Stomach smooth muscle (tissue), 2 donors: Measurements from ENCODE around the gene TRPM3.

Experiments
- H3K27ac ChIP-seq: one replicate; pipeline ENCODE4 v1.7.0; 2013; ENCODE audit warnings: mild to moderate bottlenecking, low read length, inconsistent platforms
- H3K27me3 ChIP-seq, 2 donors: one replicate each; pipeline ENCODE4 v1.7.0; 2013; ENCODE audit warnings: low read length in 2 of 2; ENCODE audit not compliant: insufficient read depth in 2 of 2, control insufficient read depth in 1 of 2
- H3K36me3 ChIP-seq, 2 donors: one replicate each; pipeline ENCODE4 v1.7.0; 2013; ENCODE audit warnings: low read length in 2 of 2; ENCODE audit not compliant: control insufficient read depth in 2 of 2, insufficient read depth in 2 of 2
- H3K4me1 ChIP-seq: one replicate; pipeline ENCODE4 v1.7.0; 2013; ENCODE audit warnings: low read length; ENCODE audit not compliant: control insufficient read depth, insufficient read depth
- H3K4me3 ChIP-seq, 2 donors: one replicate each; pipeline ENCODE4 v1.7.0; 2013; ENCODE audit warnings: low read length in 2 of 2
- H3K9ac ChIP-seq, 2 donors: one replicate each; pipeline ENCODE4 v1.7.0; 2013; ENCODE audit warnings: low read length in 2 of 2, mild to moderate bottlenecking in 1 of 2
- H3K9me3 ChIP-seq, 2 donors: one replicate each; pipeline ENCODE4 v1.7.0; 2013; ENCODE audit warnings: low read length in 2 of 2; ENCODE audit not compliant: control insufficient read depth in 2 of 2
- donor health status: healthy.
- donor health status: Pancreatic carcinoma.

TRPM3 gene

DNA sequence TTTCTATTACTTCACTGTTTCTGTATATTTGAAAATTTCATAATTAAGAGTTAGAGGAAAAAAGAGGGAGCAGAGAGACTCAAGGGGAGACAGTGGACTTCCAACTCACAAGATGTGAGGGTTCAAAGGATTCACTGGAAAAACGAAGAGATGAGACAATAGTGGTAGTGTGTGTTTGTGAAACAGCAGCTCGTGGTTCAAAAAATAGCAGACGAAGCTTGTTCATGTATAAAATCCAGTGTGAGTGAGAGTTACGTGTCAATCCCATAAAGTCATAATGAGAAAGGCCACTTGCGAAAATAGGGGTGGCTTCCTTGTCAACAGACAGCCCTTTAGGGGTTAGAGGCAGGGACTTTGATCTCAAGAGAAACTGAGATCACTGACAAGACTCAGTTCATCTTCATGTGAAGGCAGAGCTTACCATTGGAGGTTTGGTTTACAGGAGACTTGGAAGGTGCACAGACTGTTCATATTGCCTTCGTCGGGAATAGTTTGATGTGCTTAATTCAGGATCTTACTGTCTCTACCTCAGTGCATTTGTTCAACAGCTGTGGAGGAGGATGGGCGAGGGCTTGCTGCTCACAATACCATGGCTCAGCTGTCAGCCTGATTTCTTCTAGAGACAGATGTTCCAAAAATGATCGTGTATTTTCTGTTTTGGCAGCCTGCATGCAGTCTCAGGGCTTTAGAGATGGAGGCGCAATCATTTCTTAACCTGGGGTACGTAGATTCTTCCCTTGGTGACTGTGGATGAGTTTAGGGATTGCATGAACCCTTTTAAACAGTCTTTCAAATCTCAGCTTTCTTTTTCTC lies 601.3 kb downstream of the TRPM3 start:
- H3K36me3 ChIP-seq = no peaks in the 10 kb centered on the region
- no peak overlapping the region for H3K4me3 ChIP-seq
- no peaks in the 10 kb centered on the region for H3K27me3 ChIP-seq
- no peak overlapping the region for H3K27ac ChIP-seq
- H3K4me1 ChIP-seq = no peaks in the 10 kb centered on the region
- no peak overlapping the region for H3K9ac ChIP-seq
- peaks cover 0 to 2% of the 10 kb centered on the region in 2 donors for H3K9me3 ChIP-seq

DNA sequence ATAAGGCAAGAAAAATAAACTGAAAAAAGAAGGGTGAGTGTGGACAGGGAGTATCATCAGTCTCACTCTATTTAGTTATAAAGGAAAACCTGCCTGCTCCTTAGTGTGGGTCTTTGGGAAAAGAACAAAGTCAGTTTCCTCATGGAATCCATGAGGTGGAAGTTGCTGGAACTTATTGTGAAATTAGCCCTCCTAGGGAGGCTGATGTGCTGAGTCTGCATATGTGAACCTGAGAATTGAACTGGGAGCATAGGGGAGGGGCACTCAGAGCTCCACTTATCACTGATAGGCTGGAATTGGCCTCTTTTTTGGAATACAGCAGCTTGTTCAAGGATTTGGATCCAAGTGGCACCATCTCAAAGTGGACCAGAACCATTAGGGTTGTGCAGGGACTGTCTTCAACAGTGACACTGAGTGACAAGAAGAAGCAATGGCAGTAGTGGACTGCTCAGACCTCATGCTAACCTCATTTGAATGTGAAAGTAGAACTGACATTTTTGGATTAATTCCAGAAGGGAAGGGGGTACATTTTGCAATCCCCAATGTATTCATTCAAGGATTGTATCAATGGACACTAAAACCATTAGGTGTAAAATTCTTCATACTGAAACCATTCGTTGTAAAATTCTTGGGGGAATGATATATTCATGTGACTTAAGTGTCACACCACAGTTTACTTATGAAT lies 603.4 kb downstream of the TRPM3 start:
- H3K4me3 ChIP-seq = no peak overlapping the region
- H3K9me3 ChIP-seq = no peaks in the 10 kb centered on the region
- H3K9ac ChIP-seq = no peak overlapping the region
- no peaks in the 10 kb centered on the region for H3K36me3 ChIP-seq
- no peak overlapping the region for H3K27ac ChIP-seq
- no peaks in the 10 kb centered on the region for H3K27me3 ChIP-seq
- no peaks in the 10 kb centered on the region for H3K4me1 ChIP-seq

DNA sequence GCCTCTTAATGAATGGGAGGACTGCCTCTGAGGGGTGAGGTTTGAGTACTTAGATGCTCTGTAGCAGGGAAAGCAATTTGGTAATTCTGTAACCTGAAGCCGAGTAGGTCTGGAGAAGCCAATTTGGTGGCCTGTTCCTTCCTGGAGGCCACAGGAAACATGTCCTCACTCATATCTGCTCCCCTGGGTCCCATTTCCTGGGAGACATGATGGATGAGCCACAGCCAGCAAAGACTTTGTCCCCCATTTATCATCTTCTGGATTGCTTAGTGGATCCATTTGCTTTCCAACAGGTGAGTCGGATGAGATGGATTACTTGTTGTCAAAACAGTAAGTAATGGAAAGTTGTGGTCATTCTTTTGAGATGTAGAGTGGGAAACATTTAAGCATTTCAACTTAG lies 607.1 kb downstream of the TRPM3 start:
- no peaks in the 10 kb centered on the region for H3K4me1 ChIP-seq
- H3K27ac ChIP-seq = no peak overlapping the region
- no peak overlapping the region for H3K9ac ChIP-seq
- H3K4me3 ChIP-seq = no peak overlapping the region
- no peaks in the 10 kb centered on the region for H3K27me3 ChIP-seq
- H3K36me3 ChIP-seq = no peaks in the 10 kb centered on the region
- no peaks in the 10 kb centered on the region for H3K9me3 ChIP-seq

DNA sequence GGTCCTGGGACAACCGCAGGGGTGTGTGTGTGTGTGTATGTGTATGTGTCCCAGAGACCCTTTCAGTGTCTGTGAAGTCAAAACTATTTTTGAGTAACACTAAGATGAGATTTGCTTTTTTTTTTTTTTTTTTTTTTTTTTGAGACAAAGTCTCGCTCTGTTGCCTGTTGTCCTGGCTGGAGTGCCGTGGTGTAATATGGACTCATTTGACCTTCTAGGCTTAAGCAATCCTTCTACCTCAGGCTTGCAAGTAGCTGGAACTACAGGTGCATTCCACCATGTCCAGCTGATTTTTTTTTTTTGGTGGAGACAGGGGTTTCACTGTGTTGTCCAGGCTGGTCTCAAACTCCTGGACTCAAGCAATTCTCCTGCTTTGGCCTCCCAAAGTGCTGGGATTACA lies 609.6 kb downstream of the TRPM3 start:
- Histone ChIP-seq H3K4me3 (no peak overlapping the region), H3K9ac (no peak overlapping the region), H3K27me3 (no peaks in the 10 kb centered on the region), H3K36me3 (no peaks in the 10 kb centered on the region), H3K9me3 (no peaks in the 10 kb centered on the region), H3K4me1 (no peaks in the 10 kb centered on the region), H3K27ac (no peak overlapping the region)

- no peaks in the 10 kb centered on the region for H3K4me1 ChIP-seq
- H3K9me3 ChIP-seq = no peaks in the 10 kb centered on the region
- H3K27me3 ChIP-seq = no peaks in the 10 kb centered on the region
- no peaks in the 10 kb centered on the region for H3K36me3 ChIP-seq
- no peak overlapping the region for H3K9ac ChIP-seq
- no peak overlapping the region for H3K4me3 ChIP-seq
- H3K27ac ChIP-seq = no peak overlapping the region
Observed at GRCh38 chr9:70510157-70510770, 611.2 kb downstream of the TRPM3 start.

DNA sequence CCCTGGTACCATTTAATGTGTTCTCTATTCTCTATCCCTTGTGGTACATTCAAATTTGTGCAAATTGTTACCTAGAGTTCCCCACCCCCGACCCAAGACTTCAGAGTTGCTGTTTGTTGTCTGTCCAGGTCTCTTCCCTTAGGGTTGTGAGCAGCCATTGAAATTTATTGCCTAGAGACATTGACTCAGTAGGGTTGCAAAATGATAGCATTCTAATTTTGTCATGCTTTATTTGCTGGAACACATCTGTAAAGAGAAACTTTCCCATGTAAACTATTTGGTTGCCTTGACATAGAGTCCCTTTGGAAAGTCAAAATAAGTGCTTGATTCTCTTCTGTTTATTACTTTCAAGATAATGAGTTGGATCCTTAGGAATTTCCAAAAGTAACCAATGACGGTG lies 615.3 kb downstream of the TRPM3 start:
- Histone ChIP-seq H3K36me3 (no peaks in the 10 kb centered on the region), H3K9me3 (no peaks in the 10 kb centered on the region), H3K4me1 (peaks cover 14% of the 10 kb centered on the region), H3K27me3 (no peaks in the 10 kb centered on the region), H3K4me3 (no peak overlapping the region), H3K27ac (no peak overlapping the region), H3K9ac (no peak overlapping the region)

- Histone ChIP-seq H3K4me3 (no peak overlapping the region), H3K9ac (no peak overlapping the region)
Observed at GRCh38 chr9:70504834-70505233, 616.6 kb downstream of the TRPM3 start.

DNA sequence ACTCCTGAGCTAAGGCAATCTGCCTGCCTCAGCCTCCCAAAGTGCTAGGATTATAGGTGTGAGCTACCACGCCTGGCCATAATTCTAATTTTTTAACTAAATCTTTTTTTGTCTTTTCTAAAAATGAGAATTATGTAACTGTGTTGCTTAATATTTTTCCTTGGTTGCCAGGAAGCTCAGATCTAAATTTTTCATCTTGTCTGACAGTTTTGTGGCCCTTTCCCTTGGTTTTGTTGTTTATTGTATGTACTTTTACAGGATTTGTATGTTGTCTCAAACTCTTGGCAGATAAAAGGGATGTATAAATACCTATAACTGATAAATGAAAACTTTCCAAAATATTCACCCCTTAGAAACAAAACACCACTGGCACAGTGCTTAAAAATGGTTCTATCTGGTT lies 618.7 kb downstream of the TRPM3 start:
- H3K27ac ChIP-seq = no peak overlapping the region
- peaks cover 15% of the 10 kb centered on the region for H3K4me1 ChIP-seq

More at GRCh38 chr9:70504834-70505233, 616.6 kb downstream of the TRPM3 start:
- H3K27me3 ChIP-seq = no peaks in the 10 kb centered on the region
- H3K27ac ChIP-seq = no peak overlapping the region
- peaks cover 15% of the 10 kb centered on the region for H3K4me1 ChIP-seq
- H3K36me3 ChIP-seq = no peaks in the 10 kb centered on the region
- H3K9me3 ChIP-seq = no peaks in the 10 kb centered on the region

GRCh38 chr9:70500793-70501192 lies 620.6 kb downstream of the TRPM3 start:
- H3K9ac ChIP-seq = no peak overlapping the region
- no peak overlapping the region for H3K27ac ChIP-seq
- no peaks in the 10 kb centered on the region for H3K9me3 ChIP-seq
- no peaks in the 10 kb centered on the region for H3K27me3 ChIP-seq
- no peaks in the 10 kb centered on the region for H3K36me3 ChIP-seq
- no peak overlapping the region for H3K4me3 ChIP-seq
- peaks cover 15% of the 10 kb centered on the region for H3K4me1 ChIP-seq

More for the DNA sequence above, 618.7 kb downstream of the TRPM3 start:
- Histone ChIP-seq H3K9me3 (no peaks in the 10 kb centered on the region), H3K36me3 (no peaks in the 10 kb centered on the region), H3K4me3 (no peak overlapping the region), H3K9ac (no peak overlapping the region), H3K27me3 (no peaks in the 10 kb centered on the region)

GRCh38 chr9:70499621-70500020 lies 621.8 kb downstream of the TRPM3 start:
- Histone ChIP-seq H3K4me3 (no peak overlapping the region), H3K4me1 (peaks cover 15% of the 10 kb centered on the region), H3K9me3 (no peaks in the 10 kb centered on the region), H3K27me3 (no peaks in the 10 kb centered on the region), H3K27ac (no peak overlapping the region), H3K9ac (no peak overlapping the region), H3K36me3 (no peaks in the 10 kb centered on the region)
